Prostate gland (tissue), 2 donors: ENCODE data around the gene SMIM35.

Experiments used
- CTCF ChIP-seq, 4 experiments: fragments of 200-600 bp in 2 of 4; fragments of 450-650 bp in 2 of 4; sonication (generic) in 2 of 4; IDR thresholded peaks; 1 replicate in 3 of 4; 2 replicates in 1 of 4; pipeline ENCODE4 v1.5.1; 2016 to 2019; ENCODE audit warnings: antibody characterized with exemption in 4 of 4, mild to moderate bottlenecking in 2 of 4, moderate library complexity in 2 of 4
- POLR2A ChIP-seq: fragments of 450-650 bp; IDR thresholded peaks from one replicate; pipeline ENCODE4 v1.6.1; 2016; ENCODE audit warnings: antibody characterized with exemption, mild to moderate bottlenecking
- POLR2AphosphoS5 ChIP-seq: sonication (generic); formaldehyde crosslinking; IDR thresholded peaks from one replicate; pipeline ENCODE4 v1.6.1; 2017; ENCODE audit warnings: antibody characterized with exemption

DNA sequence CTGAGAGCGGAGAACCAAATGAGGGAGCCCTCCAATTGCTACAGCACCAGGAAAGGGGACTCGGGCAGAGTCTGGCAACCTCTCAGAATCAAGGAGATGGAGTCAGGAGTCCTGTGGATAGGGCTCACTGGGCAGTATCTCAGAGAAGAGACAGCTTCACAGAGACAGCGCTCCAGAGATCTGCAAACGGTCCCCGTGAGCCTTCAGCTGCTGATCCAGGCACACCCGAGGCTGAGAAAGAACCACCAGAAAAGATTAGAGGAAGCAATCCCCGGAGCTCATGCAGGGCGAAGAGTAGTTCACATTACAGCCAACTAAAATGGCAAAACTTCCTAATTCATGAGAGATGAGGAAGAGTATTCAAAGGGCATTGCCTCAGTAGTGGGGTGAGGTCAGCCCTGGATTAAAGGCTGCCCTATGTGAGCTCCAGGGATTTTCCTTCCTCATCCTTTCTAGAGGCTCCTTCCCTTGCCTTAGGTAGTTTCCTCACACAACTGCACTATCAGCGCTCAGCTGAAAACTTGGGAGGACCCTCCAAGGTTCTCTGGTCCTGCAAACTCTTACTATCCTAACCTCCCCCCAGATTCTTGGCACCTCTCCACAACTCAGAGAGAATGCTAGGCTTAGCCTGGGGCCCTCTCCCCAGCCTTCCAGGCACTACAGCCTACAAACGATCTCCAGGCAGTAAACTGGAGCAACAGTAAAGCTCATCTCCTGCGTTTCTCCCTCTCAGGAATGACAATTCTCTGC is 42.1 kb upstream of the SMIM35 start:
- TF ChIP-seq CTCF (IDR thresholded peaks at IDR 0.05): no peak
- TF ChIP-seq POLR2AphosphoS5: no peak
- no peak for TF ChIP-seq POLR2A
